Neural crest cell (in vitro differentiated cells): ENCODE results near the gene FOXR1. TPM values are rescaled to one million over a fixed set of nuclear protein-coding genes. Genes with fewer than 3 reads are reported as not detected.

ENCODE experiments used
- DNase-seq: peaks from one replicate; pipeline ENCODE4 v3.0.0; 2021; ENCODE audit warnings: low read depth, mixed read lengths, low spot score
- H3K27ac Mint-ChIP-seq: one replicate; pipeline ENCODE4 v1.8.0; 2021; ENCODE audit warnings: mild to moderate bottlenecking, mixed read lengths; ENCODE audit not compliant: unreplicated experiment
- H3K27me3 Mint-ChIP-seq: 2 replicates; pipeline ENCODE4 v1.8.0; 2021; ENCODE audit warnings: low read depth, mild to moderate bottlenecking, mixed read lengths
- H3K36me3 Mint-ChIP-seq: 2 replicates; pipeline ENCODE4 v1.8.0; 2021; ENCODE audit warnings: low read depth, mild to moderate bottlenecking, mixed read lengths
- H3K4me1 Mint-ChIP-seq: 2 replicates; pipeline ENCODE4 v1.8.0; 2021; ENCODE audit warnings: mixed read lengths
- H3K4me3 Mint-ChIP-seq: one replicate; pipeline ENCODE4 v1.8.0; 2021; ENCODE audit warnings: mild to moderate bottlenecking, mixed read lengths
- H3K9me3 Mint-ChIP-seq: 2 replicates; pipeline ENCODE4 v1.8.0; 2021; ENCODE audit warnings: mixed read lengths
- total RNA-seq: library from RNA; stranded (reverse); gene quantifications from 2 replicates; pipeline ENCODE4 v1.2.1, GENCODE V29; 2021
- TF ChIP-seq, protein P1 (sequence below): fragments of 200-600 bp; sonication (generic); conservative IDR thresholded peaks from 2 replicates; pipeline ENCODE4 v1.5.0; 2021; ENCODE audit warnings: antibody characterized with exemption, mild to moderate bottlenecking

Gene FOXR1
- total RNA-seq, 1 donor from 2014 or later = not detected

DNA sequence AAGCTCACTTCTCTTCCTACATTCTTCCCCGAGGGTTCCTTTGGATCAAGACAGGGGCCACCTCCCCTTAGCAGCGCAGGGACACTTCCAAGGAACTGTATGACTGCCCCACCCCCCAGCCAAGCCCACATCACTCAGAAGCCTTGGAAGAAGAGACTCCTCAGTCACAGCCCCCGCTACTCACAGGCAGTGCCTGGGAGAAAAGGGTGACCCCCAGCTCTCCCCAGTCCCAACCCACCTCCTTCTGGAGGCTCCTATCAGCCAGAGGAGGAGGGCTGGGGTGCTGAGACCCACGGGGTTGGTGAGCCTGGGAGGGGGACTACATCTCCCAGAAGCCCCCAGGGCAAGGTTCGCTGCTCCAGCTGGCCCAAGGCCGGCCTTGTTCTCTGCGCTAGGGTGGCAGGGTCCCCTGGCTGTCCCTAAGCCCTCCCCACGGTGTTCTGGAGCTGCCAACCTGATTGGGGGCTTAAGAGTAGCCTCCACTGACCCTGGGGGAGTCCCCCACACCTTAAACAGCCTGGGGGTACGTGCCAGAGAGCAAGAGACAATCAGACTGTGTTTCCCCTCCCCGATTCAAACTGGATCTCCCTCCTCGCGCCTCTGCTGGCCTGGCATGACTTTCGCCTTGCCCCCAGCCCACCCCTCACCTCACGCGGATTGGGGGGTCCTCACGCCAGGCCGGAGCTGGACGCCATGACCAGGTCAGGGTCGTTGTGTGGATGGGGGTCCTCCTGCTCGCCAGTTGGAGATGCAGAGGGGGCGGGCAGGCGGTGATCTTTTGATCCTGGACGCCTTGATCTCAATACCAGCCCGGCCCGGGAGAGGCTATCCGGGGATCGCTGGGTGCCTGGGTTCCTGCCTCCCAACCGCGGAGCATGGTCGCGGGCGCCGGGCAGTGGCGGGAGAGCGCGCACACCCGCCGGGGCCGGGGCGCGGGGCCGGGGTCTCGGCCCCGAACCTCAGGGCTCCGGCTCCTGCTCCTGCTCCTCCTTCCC is 46.7 kb upstream of the FOXR1 start:
- Mint-ChIP-seq H3K27ac (peak overlapping the region; percentile 50), H3K36me3 (no peaks in the 10 kb centered on the region), H3K27me3 (no peaks in the 10 kb centered on the region), H3K9me3 (no peaks in the 10 kb centered on the region), H3K4me3 (peak overlapping the region; percentile 99), H3K4me1 (peaks cover 61% of the 10 kb centered on the region)
- TF ChIP-seq, protein P1, sequence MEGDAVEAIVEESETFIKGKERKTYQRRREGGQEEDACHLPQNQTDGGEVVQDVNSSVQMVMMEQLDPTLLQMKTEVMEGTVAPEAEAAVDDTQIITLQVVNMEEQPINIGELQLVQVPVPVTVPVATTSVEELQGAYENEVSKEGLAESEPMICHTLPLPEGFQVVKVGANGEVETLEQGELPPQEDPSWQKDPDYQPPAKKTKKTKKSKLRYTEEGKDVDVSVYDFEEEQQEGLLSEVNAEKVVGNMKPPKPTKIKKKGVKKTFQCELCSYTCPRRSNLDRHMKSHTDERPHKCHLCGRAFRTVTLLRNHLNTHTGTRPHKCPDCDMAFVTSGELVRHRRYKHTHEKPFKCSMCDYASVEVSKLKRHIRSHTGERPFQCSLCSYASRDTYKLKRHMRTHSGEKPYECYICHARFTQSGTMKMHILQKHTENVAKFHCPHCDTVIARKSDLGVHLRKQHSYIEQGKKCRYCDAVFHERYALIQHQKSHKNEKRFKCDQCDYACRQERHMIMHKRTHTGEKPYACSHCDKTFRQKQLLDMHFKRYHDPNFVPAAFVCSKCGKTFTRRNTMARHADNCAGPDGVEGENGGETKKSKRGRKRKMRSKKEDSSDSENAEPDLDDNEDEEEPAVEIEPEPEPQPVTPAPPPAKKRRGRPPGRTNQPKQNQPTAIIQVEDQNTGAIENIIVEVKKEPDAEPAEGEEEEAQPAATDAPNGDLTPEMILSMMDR = no peak
- no peak for DNase-seq

DNA sequence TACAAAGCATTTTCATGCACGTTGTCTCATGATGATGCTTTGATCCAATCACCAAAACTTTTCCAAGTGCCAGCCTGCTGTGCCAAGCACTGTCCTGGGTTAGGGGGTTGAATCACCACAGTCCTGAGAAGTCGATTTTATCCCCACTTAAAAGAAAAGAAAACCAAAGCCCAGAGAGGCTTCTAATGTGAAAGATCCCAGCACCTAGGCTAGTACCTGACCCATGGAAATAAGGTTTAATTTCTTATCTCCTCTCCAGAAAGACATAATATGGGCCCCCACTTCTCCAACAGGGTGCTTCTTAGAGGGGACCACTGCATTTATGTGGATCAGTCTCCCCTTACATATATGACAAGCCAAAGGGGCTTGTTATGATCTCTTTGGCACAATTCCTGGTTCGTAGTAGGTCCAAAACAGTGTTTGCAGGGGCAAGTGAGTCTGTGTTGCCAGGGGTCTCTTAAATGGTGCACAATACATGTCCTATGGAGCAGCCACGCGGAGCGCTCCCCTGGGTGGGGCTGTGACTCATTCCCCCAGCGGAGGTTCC is 43.9 kb upstream of the FOXR1 start:
- no peak overlapping the region for H3K27ac Mint-ChIP-seq
- H3K36me3 Mint-ChIP-seq = no peaks in the 10 kb centered on the region
- H3K9me3 Mint-ChIP-seq = no peaks in the 10 kb centered on the region
- H3K4me3 Mint-ChIP-seq = peak overlapping the region; percentile 99
- peaks cover 63% of the 10 kb centered on the region for H3K4me1 Mint-ChIP-seq
- no peak for DNase-seq
- peaks cover 13% of the 10 kb centered on the region for H3K27me3 Mint-ChIP-seq
- TF ChIP-seq, protein P1 = no peak

DNA sequence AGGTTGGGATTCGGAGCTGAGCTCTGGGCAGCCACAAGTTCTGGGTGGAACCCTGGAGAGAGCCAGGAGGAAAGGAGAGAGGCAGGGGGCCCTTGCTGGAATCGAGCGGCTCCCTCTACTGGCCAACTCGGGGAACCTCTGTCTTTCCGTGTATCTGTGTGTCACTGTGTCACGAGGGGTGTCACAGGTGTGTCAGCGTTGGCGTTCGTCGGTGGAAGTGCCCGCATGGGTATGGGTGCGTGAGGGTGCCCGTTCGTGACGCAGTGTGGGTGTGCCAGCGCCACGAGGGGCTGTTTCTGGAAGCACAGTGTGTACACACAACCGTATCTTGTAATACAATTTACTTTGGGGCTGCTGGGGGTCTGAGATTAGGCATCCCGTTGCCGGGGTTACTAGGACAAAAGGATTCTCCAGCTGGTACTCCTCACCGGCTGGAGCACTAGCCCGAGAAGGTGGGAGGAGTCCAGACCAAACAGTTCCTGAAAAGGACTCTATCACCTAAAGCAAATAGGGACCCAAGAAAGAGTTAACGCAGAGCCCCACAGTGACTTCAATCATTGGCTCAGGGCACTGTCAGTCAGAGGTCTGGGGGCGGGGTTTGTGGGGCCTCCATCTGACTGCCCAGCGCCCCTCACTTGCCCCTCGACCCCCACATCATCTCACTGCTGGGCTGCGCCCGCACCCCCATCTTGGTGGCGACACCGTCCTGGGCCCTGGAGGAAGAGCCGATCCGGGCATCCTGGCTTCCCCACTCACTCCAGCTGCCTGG is 43.3 kb upstream of the FOXR1 start:
- peak; percentile 99 for DNase-seq
- TF ChIP-seq, protein P1 = peak; percentile 89
- Mint-ChIP-seq H3K27me3 (peaks cover 13% of the 10 kb centered on the region), H3K9me3 (no peaks in the 10 kb centered on the region), H3K4me3 (peak overlapping the region; percentile 99), H3K4me1 (peaks cover 62% of the 10 kb centered on the region), H3K36me3 (no peaks in the 10 kb centered on the region), H3K27ac (peak overlapping the region; percentile 89)

DNA sequence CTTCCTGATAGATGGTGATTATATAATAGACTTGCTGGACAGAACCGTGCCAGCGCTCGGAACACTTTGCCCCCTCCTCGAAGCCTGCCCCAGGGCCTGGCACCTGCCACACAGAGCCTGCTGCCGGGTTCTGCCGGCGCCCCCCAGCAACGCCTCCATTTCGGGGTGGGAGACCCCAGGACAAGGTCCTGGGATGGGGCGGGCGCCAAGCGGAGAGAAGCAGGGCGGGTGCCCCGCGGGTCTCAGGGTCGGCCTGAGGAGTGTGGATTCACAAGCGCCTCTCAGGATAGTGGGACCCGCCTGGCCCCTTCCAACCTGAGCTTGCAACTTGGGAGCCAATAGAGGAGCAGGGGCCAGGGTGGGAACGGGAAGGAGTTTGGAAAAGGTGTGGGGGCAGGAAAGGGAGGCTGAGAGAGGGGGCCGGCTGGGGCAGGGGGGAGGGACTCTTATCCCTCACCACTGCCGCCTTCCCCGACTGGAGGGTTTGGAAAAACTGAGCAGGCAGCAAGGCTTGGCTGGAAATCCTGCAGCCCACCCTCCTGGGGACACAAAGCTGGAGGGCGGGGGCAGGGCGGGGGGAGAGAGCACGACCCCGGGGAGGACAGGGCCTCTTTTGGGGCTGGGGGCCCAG is 42.6 kb upstream of the FOXR1 start:
- peaks cover 55% of the 10 kb centered on the region for H3K4me1 Mint-ChIP-seq
- no peak for DNase-seq
- peak overlapping the region; percentile 99 for H3K4me3 Mint-ChIP-seq
- peaks cover 13% of the 10 kb centered on the region for H3K27me3 Mint-ChIP-seq
- peak overlapping the region; percentile 89 for H3K27ac Mint-ChIP-seq
- TF ChIP-seq, protein P1 = peak; percentile 38
- H3K9me3 Mint-ChIP-seq = no peaks in the 10 kb centered on the region
- H3K36me3 Mint-ChIP-seq = no peaks in the 10 kb centered on the region
